HG03520 (cell line): Measurements from ENCODE around the gene KLKB1.

ENCODE experiments used
- ATAC-seq: cut with Tn5 transposase; IDR thresholded peaks from one replicate; pipeline ENCODE4 v1.9.1; 2021; ENCODE audit warnings: mild to moderate bottlenecking, moderate library complexity; ENCODE audit not compliant: unreplicated experiment

The KLKB1 gene

GRCh38 chr4:186227221-186227620 lies at the start of gene KLKB1:
Gene KLKB1, plus strand, starts transcription at chr4:186227507. Its CDS starts 689 bp downstream, at chr4:186228196.
- ATAC-seq: no peak

DNA sequence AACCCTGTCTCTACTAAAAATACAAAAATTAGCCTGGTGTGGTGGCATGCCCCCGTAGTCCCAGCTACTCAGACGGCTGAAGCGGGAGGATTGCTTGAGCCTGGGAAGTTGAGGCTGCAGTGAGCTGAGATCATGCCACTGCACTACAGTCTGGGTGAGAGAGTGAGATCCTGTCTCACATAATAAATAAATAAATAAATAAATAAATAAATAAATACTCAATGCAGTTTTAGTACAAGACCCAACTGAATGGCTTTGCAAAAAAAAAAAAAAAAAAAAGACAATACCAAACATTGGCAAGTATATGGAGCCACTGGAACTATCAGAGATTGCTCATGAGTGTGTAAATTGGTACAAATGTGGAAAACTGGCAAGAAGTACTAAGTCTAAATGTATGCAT lies 39.2 kb upstream of the KLKB1 start:
- no peak for ATAC-seq

DNA sequence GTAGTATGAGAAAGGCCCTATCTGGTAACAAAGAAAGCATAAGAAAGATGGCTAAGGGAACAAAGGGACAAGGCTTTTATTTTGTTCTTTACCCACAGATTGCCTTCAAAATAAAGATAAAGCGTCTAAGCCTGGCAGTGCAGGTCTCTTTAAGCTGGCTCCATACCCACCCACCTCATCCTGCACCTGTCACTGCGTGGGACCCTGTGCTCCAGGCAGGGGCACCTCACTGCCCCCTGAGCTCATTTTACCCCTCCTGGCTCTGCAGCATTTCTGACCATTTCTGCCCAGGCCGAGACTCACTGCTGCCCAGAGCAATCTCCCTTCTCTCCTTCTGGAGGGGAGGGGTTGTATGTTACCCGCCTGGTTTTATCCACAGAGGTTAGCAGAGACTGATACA lies 37.7 kb upstream of the KLKB1 start:
- ATAC-seq: no peak

GRCh38 chr4:186190581-186191199 lies 36.6 kb upstream of the KLKB1 start:
- peak; percentile 17 for ATAC-seq

DNA sequence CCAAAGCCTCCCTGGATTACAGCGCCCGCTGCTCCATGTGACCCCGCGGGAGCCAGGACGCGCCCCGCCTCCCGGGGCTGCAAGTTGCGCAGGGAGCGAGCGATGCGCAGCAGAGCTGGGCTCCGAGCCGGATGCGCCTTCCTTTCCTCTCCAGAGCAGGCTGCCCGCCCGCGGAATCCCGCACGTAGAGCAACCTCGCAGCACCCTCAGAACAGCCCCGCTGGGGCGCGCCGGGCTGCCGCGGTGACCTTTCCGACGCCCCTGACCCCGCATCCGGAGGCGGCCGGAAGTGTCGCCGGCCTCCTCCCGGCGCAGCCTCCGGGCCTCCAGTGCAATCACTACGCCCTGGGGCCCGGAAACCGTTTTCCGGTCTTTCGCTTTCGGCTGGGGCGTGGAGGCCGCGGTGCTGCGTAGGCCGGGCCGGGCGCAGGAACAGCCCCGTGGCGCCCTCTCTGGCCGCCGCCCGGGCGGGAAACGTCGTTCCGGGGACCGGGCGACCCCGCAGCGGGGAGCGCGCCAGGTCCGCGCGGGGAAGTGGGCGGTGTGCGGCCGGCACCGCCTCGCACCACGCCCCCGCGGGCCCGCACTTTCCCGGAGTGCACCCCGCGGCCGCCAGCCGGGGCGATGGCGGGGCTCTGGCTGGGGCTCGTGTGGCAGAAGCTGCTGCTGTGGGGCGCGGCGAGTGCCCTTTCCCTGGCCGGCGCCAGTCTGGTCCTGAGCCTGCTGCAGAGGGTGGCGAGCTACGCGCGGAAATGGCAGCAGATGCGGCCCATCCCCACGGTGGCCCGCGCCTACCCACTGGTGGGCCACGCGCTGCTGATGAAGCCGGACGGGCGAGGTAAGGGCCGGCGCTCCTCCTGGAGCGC lies 35.9 kb upstream of the KLKB1 start, which contains the start of gene CYP4V2:
Gene CYP4V2, plus strand, starts transcription at position 368 of the 866 bp plus-strand sequence. Its CDS starts 257 bp downstream, at position 625.
- peak; percentile 84 for ATAC-seq

GRCh38 chr4:186192066-186192612 lies 35.2 kb upstream of the KLKB1 start:
- ATAC-seq: no peak

- ATAC-seq: no peak
These were observed 33.5 kb upstream of the KLKB1 start for GRCh38 chr4:186193851-186194250.

- no peak for ATAC-seq
These were observed 31.2 kb upstream of the KLKB1 start for GRCh38 chr4:186196063-186196462.

- no peak for ATAC-seq
These were observed 26.8 kb upstream of the KLKB1 start for GRCh38 chr4:186200516-186200915.

DNA sequence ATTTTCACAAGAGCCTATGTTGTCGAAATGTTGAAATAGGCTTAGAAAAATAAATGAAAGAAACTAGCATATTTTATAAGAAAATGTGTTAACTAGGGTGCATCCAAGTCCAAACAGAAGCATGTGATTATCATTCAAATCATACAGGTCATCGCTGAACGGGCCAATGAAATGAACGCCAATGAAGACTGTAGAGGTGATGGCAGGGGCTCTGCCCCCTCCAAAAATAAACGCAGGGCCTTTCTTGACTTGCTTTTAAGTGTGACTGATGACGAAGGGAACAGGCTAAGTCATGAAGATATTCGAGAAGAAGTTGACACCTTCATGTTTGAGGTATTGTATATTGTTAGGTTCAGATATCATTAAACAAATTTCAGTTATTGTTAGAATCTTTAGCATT lies 26.3 kb upstream of the KLKB1 start:
- no peak for ATAC-seq

DNA sequence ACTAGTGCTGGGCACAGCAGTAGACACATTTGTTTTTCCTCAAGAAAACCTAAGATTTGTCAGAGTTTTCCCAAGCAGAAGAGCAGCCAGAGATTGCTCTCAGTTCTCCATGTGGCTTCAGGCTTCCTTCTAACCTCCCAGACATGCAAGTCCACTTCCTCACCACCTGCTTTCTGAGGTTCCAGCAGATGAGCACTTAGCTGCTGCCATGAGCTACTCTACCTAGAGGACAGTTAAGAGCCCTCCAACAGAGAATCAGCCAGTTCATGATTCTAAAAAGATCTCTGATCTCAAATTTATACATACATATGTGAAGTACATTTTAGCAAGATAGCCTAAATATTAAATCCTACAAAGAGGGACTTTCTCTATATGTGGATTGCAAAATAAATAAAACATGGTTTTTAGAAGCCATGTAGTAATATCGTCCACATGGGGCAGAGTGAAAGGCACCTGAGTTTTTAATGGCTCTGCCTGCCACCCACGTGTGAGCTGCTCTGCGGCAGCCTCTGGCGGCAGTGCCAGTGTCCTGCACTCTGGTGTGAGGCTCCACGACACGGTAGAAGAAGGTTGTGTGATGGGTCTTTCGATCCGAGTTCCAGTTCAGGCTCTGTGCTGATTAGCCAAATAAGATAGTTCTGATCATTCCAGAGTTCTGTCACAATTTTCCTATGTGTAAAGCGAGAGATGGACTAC lies 25.6 kb upstream of the KLKB1 start:
- peak; percentile 99 for ATAC-seq

DNA sequence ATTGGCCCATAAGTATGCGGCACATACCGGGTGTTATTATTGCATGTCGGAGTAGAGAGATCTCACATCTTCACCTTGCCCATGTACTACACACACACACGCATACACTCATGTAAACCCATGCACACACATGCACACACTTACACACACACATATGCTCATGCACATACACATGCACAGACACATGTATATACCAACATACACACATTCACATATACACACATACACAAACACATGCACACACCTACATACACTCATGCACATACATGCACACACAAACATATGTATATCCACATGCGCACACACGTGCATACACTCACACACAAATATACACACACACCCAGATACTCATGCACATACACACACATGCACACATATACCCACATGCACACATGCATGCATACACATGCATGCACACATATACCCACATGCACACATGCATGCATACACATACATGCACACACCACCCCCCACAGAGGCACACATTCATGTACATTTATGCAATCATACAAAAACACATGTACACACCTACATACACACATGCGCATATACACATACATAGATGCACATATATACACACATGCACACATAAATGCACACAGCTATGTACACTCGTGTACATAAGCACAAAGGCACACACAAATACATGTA lies 24.7 kb upstream of the KLKB1 start:
- ATAC-seq: no peak

GRCh38 chr4:186203406-186203805 lies 23.9 kb upstream of the KLKB1 start:
- ATAC-seq: no peak

GRCh38 chr4:186204103-186204559 lies 23.2 kb upstream of the KLKB1 start:
- ATAC-seq: no peak

DNA sequence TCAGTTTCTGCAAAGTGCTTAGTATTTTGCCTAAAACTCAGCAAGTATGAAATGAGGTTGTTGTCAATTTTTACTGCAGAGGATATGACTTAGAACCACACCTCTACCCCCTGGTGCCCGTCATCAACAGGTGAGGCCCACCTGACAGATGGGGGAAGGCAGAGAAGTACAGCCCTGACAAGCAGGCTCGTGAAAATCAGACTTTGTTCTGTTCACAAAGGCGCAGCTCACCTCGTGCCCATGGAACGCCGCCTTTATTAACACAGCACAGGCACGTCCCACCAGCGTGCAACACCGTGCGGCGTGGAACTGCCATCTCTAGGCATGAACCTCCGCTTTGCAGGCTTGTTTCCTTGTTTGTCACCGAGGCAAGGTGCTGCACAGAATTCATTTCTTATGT lies 22.6 kb upstream of the KLKB1 start:
- ATAC-seq: no peak

DNA sequence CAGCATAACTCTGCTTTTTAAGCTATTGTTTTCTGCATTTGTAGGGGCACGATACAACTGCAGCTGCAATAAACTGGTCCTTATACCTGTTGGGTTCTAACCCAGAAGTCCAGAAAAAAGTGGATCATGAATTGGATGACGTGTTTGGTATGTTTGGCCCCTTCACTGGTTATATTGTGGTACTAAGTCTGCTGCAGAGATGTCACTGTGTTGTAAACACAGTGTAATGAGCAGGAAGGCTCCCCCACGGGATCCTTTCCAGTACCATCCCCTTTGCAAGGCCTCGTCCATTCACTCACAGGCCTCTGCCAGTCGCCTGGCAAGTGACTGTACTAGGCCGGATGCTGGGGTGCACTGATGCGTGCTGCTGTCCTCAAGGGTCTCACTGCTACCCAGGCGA lies 22.2 kb upstream of the KLKB1 start:
- ATAC-seq: no peak

GRCh38 chr4:186216465-186217024 lies 10.8 kb upstream of the KLKB1 start:
- no peak for ATAC-seq

- ATAC-seq: no peak
These were observed 9.5 kb upstream of the KLKB1 start for GRCh38 chr4:186217733-186218293.

DNA sequence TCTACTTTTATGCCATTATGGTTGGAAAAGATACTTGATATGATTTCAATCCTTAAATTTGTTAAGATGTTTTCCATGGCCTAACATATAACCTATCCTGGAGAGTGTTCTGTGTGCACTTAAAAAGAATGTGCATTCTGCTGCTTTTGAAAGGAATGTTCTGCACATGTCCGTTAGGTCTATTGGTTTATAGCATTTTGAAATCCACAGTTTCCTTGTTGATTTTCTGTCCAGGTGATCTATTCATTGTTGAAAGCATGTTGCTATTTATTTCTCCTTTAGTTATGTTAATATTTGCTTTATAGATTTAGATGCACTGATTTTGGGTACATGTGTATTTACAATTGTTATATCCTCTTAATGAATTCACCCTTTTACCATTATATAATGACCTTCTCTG lies 5.7 kb upstream of the KLKB1 start:
- ATAC-seq: no peak

DNA sequence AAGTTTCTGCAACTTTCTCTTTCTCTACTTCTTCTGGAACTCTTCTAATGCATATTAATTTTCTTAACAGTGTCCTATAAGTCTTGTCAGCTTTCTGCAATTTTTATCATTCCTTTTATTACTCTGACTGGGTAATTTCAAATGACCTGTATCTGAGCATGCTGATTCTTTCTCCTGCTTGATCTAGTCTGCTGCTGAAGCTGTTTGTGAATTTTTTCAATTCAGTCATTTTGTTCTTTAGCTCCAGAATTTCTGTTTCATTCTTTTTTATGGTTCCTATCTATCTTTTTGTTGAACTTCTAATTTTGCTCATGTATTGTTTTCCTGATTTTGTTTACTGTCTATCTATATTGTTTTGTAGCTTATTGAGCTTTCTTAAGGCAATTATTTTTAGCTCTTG lies 1.5 kb upstream of the KLKB1 start:
- no peak for ATAC-seq
